ENCODE results near the gene VPS26C. TPM values are rescaled to one million over a fixed set of nuclear protein-coding genes. Genes with fewer than 3 reads are reported as not detected.
A peak's percentile ranks its signal among the peaks of the same experiment; 100 is the strongest.

VPS26C gene
- total and polyA plus RNA-seq, 9 of the 15 experiments (the other 6 are each of a cell fraction or from before 2014, with no cell fraction given) = 32.8 to 48.7 (median 42.1) TPM

DNA sequence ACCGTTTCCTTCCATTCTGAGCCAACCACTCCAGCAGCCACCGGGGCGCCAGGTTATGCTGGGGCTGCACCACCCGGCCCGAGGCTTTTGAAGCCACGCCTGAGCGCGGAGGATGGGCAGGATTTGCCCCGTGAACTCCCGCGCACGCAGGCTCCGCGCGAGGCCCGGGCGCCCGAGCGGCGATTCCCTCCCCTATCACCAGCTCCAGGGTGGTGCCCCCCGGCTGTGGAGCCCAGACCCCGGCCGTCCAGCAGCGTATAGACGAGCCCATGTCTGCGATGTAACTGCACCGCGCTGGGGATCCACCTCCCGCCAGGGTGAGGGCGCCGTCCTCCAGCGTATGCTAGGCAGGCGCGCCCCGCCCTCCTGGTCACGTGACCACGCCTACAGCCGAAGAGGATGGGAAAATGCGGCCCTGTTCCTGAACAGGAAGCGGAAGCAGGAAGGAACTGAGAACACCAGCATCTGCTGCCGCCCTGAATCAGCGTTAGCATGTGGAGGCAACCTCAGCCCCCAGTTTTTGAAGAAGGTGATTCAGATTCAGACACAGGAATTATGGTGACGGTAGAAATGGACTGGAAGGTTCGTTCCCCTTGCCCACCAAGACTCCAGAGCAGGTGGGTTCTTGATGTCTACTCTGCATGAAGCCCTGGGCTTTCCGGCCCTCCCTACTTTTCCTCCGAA lies 46.0 kb downstream of the VPS26C start (continued):
- TF ChIP-seq GATAD2A (IDR thresholded peaks at IDR 0.05) (no peak), MBD2 (IDR thresholded peaks at IDR 0.05; ENCODE audit: borderline replicate concordance, low read depth) (no peak), DIDO1 (tag; IDR thresholded peaks at IDR 0.05; ENCODE audit: low read depth) (no peak), ZC3H8 (IDR thresholded peaks at IDR 0.05) (no peak), ERF (CRISPR knock-in tag; IDR thresholded peaks at IDR 0.05) (no peak), BRD9 (IDR thresholded peaks at IDR 0.05; ENCODE audit: low read depth, partially characterized antibody) (peak; percentile 49), FOXA1 (IDR thresholded peaks at IDR 0.05; ENCODE audit: borderline replicate concordance) (no peak), PTTG1 (tag; IDR thresholded peaks at IDR 0.05; ENCODE audit: low read depth) (no peak), TEAD1 (CRISPR knock-in tag; IDR thresholded peaks at IDR 0.05) (peak in 1 of 2 experiments; percentile 47; a peak in 1 of 4 replicates), BRCA1 (IDR thresholded peaks at IDR 0.05) (no peak), BRCA1 (CRISPR knock-in tag; IDR thresholded peaks at IDR 0.05) (no peak), POLR3A (IDR thresholded peaks at IDR 0.05; ENCODE audit: borderline replicate concordance, extremely low read depth, insufficient read depth, insufficient read length) (no peak), KLF10 (CRISPR knock-in tag; IDR thresholded peaks at IDR 0.05) (no peak), HNRNPK (IDR thresholded peaks at IDR 0.05; ENCODE audit: low read depth, low read length, poor library complexity, severe bottlenecking) (no peak)
- TF ChIP-seq, protein P1, sequence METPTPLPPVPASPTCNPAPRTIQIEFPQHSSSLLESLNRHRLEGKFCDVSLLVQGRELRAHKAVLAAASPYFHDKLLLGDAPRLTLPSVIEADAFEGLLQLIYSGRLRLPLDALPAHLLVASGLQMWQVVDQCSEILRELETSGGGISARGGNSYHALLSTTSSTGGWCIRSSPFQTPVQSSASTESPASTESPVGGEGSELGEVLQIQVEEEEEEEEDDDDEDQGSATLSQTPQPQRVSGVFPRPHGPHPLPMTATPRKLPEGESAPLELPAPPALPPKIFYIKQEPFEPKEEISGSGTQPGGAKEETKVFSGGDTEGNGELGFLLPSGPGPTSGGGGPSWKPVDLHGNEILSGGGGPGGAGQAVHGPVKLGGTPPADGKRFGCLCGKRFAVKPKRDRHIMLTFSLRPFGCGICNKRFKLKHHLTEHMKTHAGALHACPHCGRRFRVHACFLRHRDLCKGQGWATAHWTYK (CRISPR knock-in tag; IDR thresholded peaks at IDR 0.05) = no peak
- TF ChIP-seq, protein P2, sequence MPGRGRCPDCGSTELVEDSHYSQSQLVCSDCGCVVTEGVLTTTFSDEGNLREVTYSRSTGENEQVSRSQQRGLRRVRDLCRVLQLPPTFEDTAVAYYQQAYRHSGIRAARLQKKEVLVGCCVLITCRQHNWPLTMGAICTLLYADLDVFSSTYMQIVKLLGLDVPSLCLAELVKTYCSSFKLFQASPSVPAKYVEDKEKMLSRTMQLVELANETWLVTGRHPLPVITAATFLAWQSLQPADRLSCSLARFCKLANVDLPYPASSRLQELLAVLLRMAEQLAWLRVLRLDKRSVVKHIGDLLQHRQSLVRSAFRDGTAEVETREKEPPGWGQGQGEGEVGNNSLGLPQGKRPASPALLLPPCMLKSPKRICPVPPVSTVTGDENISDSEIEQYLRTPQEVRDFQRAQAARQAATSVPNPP (IDR thresholded peaks at IDR 0.05; ENCODE audit: borderline replicate concordance, insufficient read depth, insufficient read length) = no peak

Data from K562 (cell line).